ENCODE data around the gene GPAT3.
"Not testable (repeated sequence)": the region's sequence is repeated elsewhere in the genome, so short reads cannot be mapped to it uniquely, and the experiment has no call there.

Gene GPAT3

GRCh38 chr4:83552083-83552482 is 16.2 kb downstream of the GPAT3 start:
- DNase-seq (ENCODE audit: low spot score) = no peak

- no peak for DNase-seq (ENCODE audit: low spot score)
Observed at GRCh38 chr4:83552924-83553323, 17.0 kb downstream of the GPAT3 start.

DNA sequence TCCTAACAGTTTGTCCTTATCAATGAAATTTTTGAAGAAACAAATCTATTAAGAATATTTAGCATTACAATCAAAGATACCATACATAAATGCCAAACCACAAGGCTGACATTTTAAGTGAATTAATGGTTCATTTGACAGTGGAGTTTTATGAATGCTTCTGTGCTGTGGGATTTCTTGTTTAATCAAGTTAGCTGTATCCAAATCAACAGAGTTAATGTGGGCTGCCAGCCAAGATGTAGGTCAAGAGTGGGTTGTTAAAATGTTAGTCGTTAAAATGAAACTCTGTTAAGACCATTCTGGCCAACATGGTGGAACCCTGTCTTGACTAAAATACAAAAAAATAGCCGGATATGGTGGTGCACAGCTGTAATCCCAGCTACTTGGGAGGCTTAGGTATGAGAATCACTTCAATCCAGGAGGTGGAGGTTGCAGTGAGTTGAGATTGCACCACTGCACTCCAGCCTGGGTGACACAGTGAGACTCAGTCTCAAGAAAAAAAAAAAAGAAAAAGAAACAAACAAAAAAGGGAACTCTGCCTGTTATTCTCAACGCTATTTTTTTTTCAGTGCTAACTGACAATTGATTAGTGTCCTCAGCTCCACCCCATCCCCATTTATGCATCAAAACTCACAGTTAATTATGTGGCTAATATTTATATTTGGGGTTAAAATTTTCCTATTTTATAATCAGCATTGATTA is 20.2 kb downstream of the GPAT3 start:
- no peak for DNase-seq (ENCODE audit: low spot score)

DNA sequence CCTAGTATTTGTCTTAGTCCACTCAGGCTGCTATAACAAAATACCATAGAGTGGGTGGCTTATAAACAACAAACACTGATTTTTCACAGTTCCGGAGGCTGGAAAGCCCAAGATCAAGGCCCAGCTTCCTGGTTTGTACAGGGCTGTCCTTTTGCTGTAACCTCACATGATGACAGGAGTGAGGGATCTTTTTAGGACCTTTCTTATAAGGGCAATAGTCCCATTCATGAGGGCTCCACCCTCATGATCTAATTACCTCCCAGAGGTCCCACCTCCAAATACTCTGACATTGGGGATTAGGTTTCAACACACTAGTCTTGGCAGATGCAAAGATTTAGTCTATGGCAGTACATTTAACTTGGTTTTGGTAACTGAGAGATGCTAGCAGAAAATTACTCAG is 20.9 kb downstream of the GPAT3 start:
- DNase-seq (ENCODE audit: low spot score) = no peak

DNA sequence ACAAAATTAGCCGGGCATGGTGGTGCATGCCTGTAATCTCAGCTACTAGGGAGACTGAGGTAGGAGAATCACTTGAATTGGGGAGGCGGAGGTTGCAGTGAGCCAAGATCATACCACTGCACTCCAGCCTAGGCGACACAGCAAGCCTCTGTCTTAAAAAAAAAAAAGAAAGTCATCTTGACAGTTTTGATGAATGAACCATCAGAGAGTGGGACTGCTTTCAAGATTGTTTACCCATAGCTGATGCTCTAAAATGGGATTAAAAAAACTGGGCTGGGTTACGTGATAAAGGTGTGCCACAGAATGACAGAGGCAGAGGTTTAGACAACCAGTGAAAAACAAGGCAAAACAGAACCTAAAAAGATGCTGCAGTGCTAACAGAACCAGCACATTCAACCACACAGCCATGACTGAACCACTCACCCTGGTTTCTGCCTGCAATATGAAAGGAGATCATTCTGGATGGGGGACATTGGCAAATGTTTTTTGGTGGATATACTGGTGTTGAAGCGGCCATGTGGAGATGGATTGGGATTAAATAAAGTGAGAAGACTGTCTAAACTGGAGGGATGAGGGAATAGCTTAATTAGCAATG is 22.2 kb downstream of the GPAT3 start:
- DNase-seq (ENCODE audit: low spot score) = no peak

DNA sequence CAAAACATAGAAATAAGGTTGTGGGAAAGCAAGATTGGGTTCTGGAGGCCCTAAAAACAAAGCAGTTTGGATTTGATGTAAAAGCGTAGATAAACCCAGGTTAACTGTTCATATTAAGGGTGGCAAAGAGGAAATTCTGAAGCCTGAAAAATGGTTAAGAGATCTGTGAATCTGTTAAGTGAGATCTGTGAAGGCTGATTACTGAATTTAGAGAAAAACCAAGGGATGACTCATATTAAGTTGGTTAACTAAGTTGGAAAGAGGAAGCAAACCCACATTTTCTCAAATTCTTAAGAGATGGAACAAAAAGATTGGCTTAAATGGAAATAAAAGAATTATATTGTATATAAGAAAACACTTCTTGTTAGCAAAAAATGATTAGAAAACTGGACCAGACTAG is 22.8 kb downstream of the GPAT3 start:
- DNase-seq (ENCODE audit: low spot score) = no peak

- DNase-seq (ENCODE audit: low spot score) = no peak
Observed at GRCh38 chr4:83560523-83560922, 24.6 kb downstream of the GPAT3 start.

GRCh38 chr4:83561381-83561780 is 25.5 kb downstream of the GPAT3 start:
- no peak for DNase-seq (ENCODE audit: low spot score)

- DNase-seq (ENCODE audit: low spot score) = no peak
Observed at GRCh38 chr4:83563998-83564397, 28.1 kb downstream of the GPAT3 start.

DNA sequence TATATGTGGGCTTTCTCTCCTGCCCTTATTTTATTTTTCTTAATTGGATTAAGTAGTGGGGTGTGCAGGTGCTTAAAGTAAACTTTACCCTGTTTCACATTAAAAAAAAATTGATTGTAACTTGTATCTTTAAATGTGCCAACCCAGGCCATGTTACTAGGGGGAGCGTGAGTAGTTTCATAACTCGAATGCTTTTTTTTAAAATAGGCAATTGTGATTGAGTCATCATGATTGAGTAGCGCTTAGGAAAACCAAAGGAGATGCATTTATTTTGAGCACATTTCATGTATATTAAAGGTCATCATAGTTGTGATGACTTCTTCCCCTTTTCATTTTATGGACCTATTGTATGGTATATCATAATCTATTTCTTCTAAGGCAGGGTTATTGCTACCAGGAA is 32.2 kb downstream of the GPAT3 start:
- no peak for DNase-seq (ENCODE audit: low spot score)

DNA sequence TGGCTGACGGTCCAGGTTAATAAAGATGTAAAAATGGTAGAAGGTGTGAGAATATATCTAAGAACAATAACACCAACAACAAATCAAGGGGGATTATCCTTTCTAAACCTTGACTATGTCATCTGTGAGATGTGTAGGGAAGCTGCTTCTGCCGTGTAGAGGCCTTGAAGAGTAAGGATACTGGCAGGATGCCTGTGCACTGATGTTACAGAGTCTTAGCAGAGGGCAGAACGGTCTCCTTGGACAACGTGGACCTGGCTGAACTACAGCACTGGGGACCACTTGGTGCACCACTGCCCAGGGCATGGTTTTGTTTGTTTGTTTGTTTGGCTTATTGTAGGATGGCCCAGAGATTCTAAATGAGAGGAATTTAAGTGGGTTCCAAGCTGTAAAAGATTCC is 33.5 kb downstream of the GPAT3 start:
- DNase-seq (ENCODE audit: low spot score) = no peak

GRCh38 chr4:83569987-83570386 is 34.1 kb downstream of the GPAT3 start:
- DNase-seq (ENCODE audit: low spot score) = no peak

GRCh38 chr4:83572848-83573247 is 36.9 kb downstream of the GPAT3 start:
- no peak for DNase-seq (ENCODE audit: low spot score)

GRCh38 chr4:83574247-83574646 is 38.3 kb downstream of the GPAT3 start:
- DNase-seq (ENCODE audit: low spot score) = peak; percentile 9

DNA sequence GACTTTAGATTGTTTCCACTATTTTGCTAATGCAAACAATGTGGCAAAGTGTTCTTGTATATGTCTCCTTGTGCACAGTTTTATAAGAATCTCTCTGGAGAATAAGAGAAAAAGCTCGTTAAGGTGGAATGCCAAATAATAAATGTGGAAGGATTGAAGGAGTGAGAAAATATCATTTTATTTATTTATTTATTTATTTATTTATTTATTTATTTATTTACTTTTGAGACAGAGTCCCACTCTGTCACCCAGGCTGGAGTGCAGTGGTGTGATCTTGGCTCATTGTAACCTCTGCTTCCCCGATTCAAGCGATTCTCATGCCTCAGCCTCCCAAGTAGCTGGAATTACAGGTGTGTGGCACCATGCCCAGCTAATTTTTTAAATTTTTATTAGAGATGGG is 40.3 kb downstream of the GPAT3 start:
- not testable (repeated sequence) for DNase-seq (ENCODE audit: low spot score)

DNA sequence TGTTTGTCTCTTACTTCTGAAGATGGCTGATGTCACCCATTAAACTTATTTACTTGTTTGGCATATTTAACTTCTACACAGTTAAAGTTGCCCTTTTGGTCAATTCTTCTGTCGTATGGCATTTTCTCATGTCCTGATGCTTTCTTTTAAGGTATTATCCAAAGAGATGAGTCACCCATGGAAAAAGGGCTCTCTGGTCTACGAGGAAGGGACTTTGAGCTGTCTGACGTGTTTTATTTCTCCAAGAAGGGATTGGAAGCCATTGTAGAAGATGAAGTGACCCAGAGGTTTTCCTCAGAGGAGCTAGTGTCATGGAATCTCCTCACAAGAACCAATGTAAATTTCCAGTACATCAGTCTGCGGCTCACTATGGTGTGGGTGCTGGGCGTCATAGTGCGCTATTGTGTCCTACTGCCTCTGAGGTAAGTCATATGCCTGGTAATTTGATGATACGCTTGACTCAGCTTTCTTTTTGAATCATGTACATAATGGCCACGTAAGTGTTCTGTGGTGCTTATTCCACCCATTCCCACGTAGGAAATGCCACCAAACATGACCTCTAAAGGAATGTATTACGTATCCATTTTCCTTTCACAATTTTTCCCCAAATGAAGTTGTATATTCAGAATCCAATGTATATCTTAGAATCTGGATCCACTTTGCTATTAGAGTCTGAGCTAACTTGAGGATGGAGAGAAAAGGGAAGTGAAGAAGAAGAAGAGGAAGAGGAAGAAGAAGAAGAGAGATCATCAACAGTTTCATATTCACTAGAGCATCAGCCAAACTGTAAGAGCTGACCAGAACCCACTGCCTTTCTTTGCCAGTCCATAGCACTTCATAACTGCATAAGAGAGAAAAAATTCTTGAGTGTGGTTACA is 45.7 kb downstream of the GPAT3 start:
- DNase-seq (ENCODE audit: low spot score) = no peak

- no peak for DNase-seq (ENCODE audit: low spot score)
Observed at GRCh38 chr4:83582289-83582785, 46.4 kb downstream of the GPAT3 start.

DNA sequence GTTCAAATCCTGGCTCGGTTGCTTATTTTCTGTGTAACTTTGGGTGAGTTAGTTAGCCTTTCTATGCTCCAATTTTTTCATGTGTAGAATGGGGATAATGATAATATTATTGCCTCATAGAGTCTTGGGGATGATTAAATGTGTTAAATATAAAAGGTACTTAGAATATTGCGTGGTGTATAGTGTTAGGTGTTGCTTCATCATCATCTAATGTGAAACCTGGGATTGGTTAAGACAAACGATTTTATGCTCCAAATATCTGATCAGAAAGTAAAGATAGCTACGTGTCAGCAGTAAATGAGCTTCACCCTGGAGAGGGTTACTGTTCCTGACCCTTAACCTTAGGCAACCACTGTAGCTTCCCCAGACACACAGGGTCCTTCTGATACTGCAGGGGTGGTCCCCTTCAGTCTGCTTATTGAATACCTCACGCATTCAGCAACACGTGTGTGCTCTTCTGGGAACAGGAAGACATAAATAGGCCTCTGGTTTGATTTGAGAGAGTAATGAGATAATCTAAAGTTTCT is 50.1 kb downstream of the GPAT3 start:
- no peak for DNase-seq (ENCODE audit: low spot score)

DNA sequence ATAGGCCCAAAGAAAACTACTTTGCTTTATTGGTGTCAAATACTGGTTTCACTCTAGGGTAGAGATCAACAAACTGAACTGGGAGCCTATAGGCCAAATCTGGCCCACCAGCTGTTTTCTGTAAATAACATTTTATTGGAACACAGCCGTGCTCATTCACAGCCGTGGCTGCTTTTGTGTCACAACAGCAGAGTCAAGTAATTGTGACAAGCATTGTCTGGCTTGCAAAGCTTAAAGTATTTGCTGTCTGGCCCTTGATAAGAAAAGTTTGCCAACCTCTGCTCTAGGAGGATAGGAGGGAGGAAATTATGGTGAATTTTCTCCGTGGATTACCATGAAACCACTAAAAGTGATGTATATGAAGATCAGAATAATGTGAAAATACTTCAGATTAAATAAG is 53.4 kb downstream of the GPAT3 start:
- no peak for DNase-seq (ENCODE audit: low spot score)

GRCh38 chr4:83591056-83591455 is 55.1 kb downstream of the GPAT3 start:
- DNase-seq (ENCODE audit: low spot score) = no peak

DNA sequence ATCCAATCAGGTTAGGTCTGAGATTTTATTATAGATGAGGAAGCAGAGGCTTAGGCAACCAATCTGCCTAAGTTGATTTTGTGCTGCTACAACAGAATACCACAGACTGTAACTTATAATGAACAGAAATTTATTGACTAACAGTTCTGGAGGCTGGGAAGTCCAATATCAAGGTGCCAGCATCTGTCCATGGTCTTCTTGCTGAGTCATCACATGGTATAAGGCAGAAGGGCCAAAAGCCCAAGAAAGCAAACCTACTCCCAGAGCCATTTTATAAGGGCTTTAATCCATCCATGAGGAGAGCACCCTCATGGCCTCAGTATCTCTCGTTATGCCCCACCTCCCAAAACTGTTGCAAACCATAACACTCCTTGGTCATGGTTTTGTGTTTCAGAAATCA is 55.8 kb downstream of the GPAT3 start:
- DNase-seq (ENCODE audit: low spot score) = no peak

- DNase-seq (ENCODE audit: low spot score) = no peak
Observed at GRCh38 chr4:83599183-83599582, 63.3 kb downstream of the GPAT3 start.

GRCh38 chr4:83603129-83603528 is 67.2 kb downstream of the GPAT3 start:
- no peak for DNase-seq (ENCODE audit: low spot score)
